ENCODE data around the gene IFI30.
"Not testable (repeated sequence)": the region's sequence is repeated elsewhere in the genome, so short reads cannot be mapped to it uniquely, and the experiment has no call there.

The IFI30 gene

DNA sequence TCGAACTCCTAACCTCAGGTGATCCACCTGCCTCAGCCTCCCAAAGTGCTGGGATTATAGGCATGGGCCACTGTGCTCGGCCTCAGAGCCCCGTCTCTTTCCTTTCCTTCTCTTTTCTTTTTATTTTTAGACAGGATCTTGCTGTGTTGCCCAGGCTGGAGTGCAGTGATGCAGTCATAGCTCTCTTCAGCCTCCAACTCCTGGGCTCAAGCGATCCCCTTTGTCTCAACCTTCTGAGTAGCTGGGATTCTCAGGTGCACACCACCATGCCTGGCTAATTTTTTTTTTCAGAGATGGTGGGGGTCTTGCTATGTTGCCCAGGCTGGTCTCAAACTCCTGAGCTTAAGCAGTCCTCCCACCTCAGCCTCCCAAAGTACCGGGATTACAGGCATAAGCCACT lies 36.3 kb downstream of the IFI30 start:
- H3K9me3 ChIP-seq (ENCODE audit: control insufficient read depth in 1 of 2, low read length in 2 of 2); H3K27me3 ChIP-seq (ENCODE audit: control insufficient read depth in 1 of 2, insufficient read depth in 2 of 2, low read length in 2 of 2); H3K36me3 ChIP-seq (ENCODE audit: control insufficient read depth in 1 of 2, insufficient read depth in 2 of 2, low read length in 2 of 2); H3K27ac ChIP-seq (ENCODE audit: low read depth, low read length); H3K4me3 ChIP-seq (ENCODE audit: low read depth in 1 of 2, low read length in 2 of 2); H3K4me1 ChIP-seq (ENCODE audit: control insufficient read depth in 1 of 2, insufficient read depth in 2 of 2, low read length in 2 of 2); H3K9ac ChIP-seq (ENCODE audit: low read depth in 1 of 2, low read length in 2 of 2): not testable (repeated sequence)

GRCh38 chr19:18211683-18212082 lies 38.1 kb downstream of the IFI30 start:
- Histone ChIP-seq H3K27ac (ENCODE audit: low read depth, low read length) (no peak overlapping the region), H3K4me1 (ENCODE audit: control insufficient read depth in 1 of 2, insufficient read depth in 2 of 2, low read length in 2 of 2) (no peaks in the 10 kb centered on the region), H3K36me3 (ENCODE audit: control insufficient read depth in 1 of 2, insufficient read depth in 2 of 2, low read length in 2 of 2) (no peaks in the 10 kb centered on the region), H3K9ac (ENCODE audit: low read depth in 1 of 2, low read length in 2 of 2) (no peak overlapping the region), H3K4me3 (ENCODE audit: low read depth in 1 of 2, low read length in 2 of 2) (no peak overlapping the region), H3K9me3 (ENCODE audit: control insufficient read depth in 1 of 2, low read length in 2 of 2) (no peaks in the 10 kb centered on the region), H3K27me3 (ENCODE audit: control insufficient read depth in 1 of 2, insufficient read depth in 2 of 2, low read length in 2 of 2) (no peaks in the 10 kb centered on the region)

GRCh38 chr19:18214779-18215433 lies 41.3 kb downstream of the IFI30 start:
- H3K9ac ChIP-seq (ENCODE audit: low read depth in 1 of 2, low read length in 2 of 2), result no peak overlapping the region
- H3K27ac ChIP-seq (ENCODE audit: low read depth, low read length), result no peak overlapping the region
- no peaks in the 10 kb centered on the region for H3K9me3 ChIP-seq (ENCODE audit: control insufficient read depth in 1 of 2, low read length in 2 of 2)
- no peak overlapping the region for H3K4me3 ChIP-seq (ENCODE audit: low read depth in 1 of 2, low read length in 2 of 2)
- H3K27me3 ChIP-seq (ENCODE audit: control insufficient read depth in 1 of 2, insufficient read depth in 2 of 2, low read length in 2 of 2), result no peaks in the 10 kb centered on the region
- H3K36me3 ChIP-seq (ENCODE audit: control insufficient read depth in 1 of 2, insufficient read depth in 2 of 2, low read length in 2 of 2), result no peaks in the 10 kb centered on the region
- no peaks in the 10 kb centered on the region for H3K4me1 ChIP-seq (ENCODE audit: control insufficient read depth in 1 of 2, insufficient read depth in 2 of 2, low read length in 2 of 2)

- Histone ChIP-seq H3K4me1 (ENCODE audit: control insufficient read depth in 1 of 2, insufficient read depth in 2 of 2, low read length in 2 of 2) (no peaks in the 10 kb centered on the region), H3K36me3 (ENCODE audit: control insufficient read depth in 1 of 2, insufficient read depth in 2 of 2, low read length in 2 of 2) (no peaks in the 10 kb centered on the region), H3K27me3 (ENCODE audit: control insufficient read depth in 1 of 2, insufficient read depth in 2 of 2, low read length in 2 of 2) (peaks cover 5 to 6% of the 10 kb centered on the region in 2 donors), H3K4me3 (ENCODE audit: low read depth in 1 of 2, low read length in 2 of 2) (no peak overlapping the region), H3K27ac (ENCODE audit: low read depth, low read length) (no peak overlapping the region), H3K9ac (ENCODE audit: low read depth in 1 of 2, low read length in 2 of 2) (no peak overlapping the region), H3K9me3 (ENCODE audit: control insufficient read depth in 1 of 2, low read length in 2 of 2) (no peaks in the 10 kb centered on the region)
These were observed 43.2 kb downstream of the IFI30 start for GRCh38 chr19:18216789-18217188.

DNA sequence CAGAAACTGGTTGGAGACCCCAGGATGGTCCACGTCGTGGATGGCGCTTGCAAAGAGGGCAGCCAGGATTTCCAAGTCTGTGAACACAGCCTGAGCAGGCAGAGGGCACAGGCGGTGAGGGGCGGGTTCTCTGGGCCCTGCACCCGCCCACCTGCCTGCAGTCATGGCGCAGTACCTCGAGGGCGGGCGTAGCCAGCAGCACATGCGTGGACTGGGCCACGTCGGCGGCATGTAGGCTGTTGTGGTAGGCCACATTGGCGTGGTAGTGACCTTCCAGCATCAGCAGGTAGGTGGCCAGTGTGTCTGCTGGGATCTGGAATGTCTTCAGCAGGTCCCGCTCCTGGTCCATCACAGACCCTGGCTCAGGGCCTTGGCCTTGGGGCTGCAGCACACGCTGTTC lies 44.5 kb downstream of the IFI30 start:
- Histone ChIP-seq H3K9ac (ENCODE audit: low read depth in 1 of 2, low read length in 2 of 2) (no peak overlapping the region), H3K36me3 (ENCODE audit: control insufficient read depth in 1 of 2, insufficient read depth in 2 of 2, low read length in 2 of 2) (no peaks in the 10 kb centered on the region), H3K4me1 (ENCODE audit: control insufficient read depth in 1 of 2, insufficient read depth in 2 of 2, low read length in 2 of 2) (no peaks in the 10 kb centered on the region), H3K9me3 (ENCODE audit: control insufficient read depth in 1 of 2, low read length in 2 of 2) (no peaks in the 10 kb centered on the region), H3K27me3 (ENCODE audit: control insufficient read depth in 1 of 2, insufficient read depth in 2 of 2, low read length in 2 of 2) (peaks cover 5 to 6% of the 10 kb centered on the region in 2 donors), H3K4me3 (ENCODE audit: low read depth in 1 of 2, low read length in 2 of 2) (no peak overlapping the region), H3K27ac (ENCODE audit: low read depth, low read length) (no peak overlapping the region)

DNA sequence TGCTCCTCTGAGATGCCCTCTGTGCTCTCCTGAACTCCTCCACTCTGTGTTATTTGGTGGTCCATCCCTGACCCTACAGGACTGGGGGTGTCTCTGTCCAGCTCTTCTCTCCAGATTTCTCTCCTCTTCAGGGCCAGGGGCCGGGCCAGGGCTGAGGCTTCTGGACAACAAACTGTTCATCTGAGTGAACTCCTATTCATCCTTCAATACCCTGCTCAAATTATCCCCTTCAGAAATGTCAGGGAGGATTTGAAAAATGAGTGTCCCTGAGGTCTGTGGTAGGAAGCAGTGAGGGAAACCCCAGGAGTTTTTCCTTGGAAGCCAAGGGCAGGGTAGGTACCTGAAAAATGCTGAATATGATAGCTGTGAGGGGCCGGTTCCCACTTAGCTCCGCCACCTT lies 45.0 kb downstream of the IFI30 start:
- Histone ChIP-seq H3K27me3 (ENCODE audit: control insufficient read depth in 1 of 2, insufficient read depth in 2 of 2, low read length in 2 of 2) (peaks cover 5 to 6% of the 10 kb centered on the region in 2 donors), H3K36me3 (ENCODE audit: control insufficient read depth in 1 of 2, insufficient read depth in 2 of 2, low read length in 2 of 2) (no peaks in the 10 kb centered on the region), H3K9me3 (ENCODE audit: control insufficient read depth in 1 of 2, low read length in 2 of 2) (no peaks in the 10 kb centered on the region)

DNA sequence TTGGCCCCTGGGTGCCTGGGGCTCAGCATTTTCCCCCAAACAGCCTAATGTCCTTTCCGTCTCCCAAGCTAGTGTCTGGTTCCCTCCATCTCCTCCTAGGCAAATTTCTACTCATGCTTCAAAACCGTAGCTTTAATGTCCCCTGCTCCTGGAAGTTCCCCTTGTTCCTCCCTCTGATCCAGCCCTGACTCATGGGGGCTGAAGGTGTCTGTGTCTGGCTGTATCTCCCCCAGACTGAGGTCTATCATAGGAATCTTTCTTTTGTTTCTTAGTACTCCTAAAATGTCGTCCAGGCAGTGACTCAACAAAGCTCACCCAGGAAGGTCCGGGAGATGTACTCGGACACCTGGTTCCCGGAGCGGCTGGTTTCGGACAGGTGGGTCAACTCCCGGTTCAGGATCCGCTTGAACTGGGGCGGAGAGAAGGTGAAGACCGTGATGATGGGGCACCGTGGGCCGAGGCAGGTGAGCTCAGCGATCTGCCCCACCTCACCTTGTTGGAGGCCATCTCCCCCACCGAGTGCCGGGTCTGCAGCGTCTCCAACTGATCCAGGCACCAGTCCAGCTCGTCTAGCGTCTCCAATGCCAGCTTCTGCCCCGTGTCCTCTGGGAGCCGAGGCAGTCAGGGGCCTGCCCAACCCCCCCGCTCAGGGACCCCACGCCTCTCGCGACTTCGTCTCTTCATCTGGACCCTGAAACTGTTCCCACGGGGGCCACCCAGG lies 46.5 kb downstream of the IFI30 start:
- Histone ChIP-seq H3K4me1 (ENCODE audit: control insufficient read depth in 1 of 2, insufficient read depth in 2 of 2, low read length in 2 of 2) (peaks cover 5 to 11% of the 10 kb centered on the region in 2 donors), H3K27ac (ENCODE audit: low read depth, low read length) (no peak overlapping the region), H3K9me3 (ENCODE audit: control insufficient read depth in 1 of 2, low read length in 2 of 2) (no peaks in the 10 kb centered on the region), H3K27me3 (ENCODE audit: control insufficient read depth in 1 of 2, insufficient read depth in 2 of 2, low read length in 2 of 2) (peaks cover 8% of the 10 kb centered on the region in 2 donors), H3K4me3 (ENCODE audit: low read depth in 1 of 2, low read length in 2 of 2) (no peak overlapping the region), H3K36me3 (ENCODE audit: control insufficient read depth in 1 of 2, insufficient read depth in 2 of 2, low read length in 2 of 2) (no peaks in the 10 kb centered on the region), H3K9ac (ENCODE audit: low read depth in 1 of 2, low read length in 2 of 2) (no peak overlapping the region)

More for the DNA sequence above, 45.0 kb downstream of the IFI30 start:
- Histone ChIP-seq H3K4me3 (ENCODE audit: low read depth in 1 of 2, low read length in 2 of 2) (no peak overlapping the region), H3K4me1 (ENCODE audit: control insufficient read depth in 1 of 2, insufficient read depth in 2 of 2, low read length in 2 of 2) (no peaks in the 10 kb centered on the region), H3K27ac (ENCODE audit: low read depth, low read length) (no peak overlapping the region), H3K9ac (ENCODE audit: low read depth in 1 of 2, low read length in 2 of 2) (no peak overlapping the region)

GRCh38 chr19:18220632-18221275 lies 47.1 kb downstream of the IFI30 start:
- H3K4me3 ChIP-seq (ENCODE audit: low read depth in 1 of 2, low read length in 2 of 2), result no peak overlapping the region
- H3K36me3 ChIP-seq (ENCODE audit: control insufficient read depth in 1 of 2, insufficient read depth in 2 of 2, low read length in 2 of 2), result no peaks in the 10 kb centered on the region
- peaks cover 8 to 16% of the 10 kb centered on the region in 2 donors for H3K4me1 ChIP-seq (ENCODE audit: control insufficient read depth in 1 of 2, insufficient read depth in 2 of 2, low read length in 2 of 2)
- H3K9me3 ChIP-seq (ENCODE audit: control insufficient read depth in 1 of 2, low read length in 2 of 2), result no peaks in the 10 kb centered on the region
- H3K9ac ChIP-seq (ENCODE audit: low read depth in 1 of 2, low read length in 2 of 2), result no peak overlapping the region
- H3K27ac ChIP-seq (ENCODE audit: low read depth, low read length), result no peak overlapping the region
- peaks cover 15% of the 10 kb centered on the region in 2 donors for H3K27me3 ChIP-seq (ENCODE audit: control insufficient read depth in 1 of 2, insufficient read depth in 2 of 2, low read length in 2 of 2)

DNA sequence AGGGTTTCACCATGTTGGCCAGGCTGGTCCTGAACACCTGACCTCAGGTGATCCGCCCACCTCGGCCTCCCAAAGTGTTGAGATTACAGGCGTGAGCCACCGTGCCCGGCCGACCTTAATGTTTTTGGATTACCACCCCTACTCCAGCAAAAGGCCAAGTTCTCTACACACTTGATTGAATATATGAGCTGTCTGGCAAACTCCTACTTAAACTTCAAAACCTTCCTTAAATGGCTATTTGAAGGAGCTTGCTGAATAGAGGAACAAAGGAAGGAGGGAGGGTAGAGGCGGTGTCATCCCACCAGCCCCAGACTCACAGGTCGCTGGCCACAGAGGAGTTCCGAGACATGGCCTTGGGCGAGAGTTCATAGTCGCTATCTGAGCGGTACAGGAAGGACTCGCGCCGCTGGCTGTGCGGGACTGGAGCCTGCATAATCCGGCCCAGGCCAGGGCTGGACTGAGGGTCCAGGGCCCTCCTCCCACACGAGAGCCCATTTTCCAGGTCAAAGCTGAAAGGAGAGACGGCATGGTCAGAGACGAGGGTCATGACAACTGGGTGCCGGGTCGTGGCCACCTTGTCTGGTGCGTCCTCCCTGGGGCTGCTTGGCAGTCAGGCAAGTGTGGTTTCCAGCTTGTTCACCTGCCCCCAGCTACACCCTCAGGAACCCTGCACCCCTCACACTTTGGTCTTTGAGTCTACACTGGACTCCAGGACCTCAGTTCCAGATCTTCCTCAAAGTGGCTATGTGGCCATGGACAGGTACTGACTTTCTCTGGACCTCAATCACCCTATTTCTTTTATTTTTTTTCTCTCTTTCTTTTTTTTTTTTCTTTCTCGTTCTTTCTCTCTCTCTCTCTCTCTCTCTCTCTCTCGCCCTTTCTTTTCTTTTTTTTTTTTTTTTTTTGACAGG lies 48.5 kb downstream of the IFI30 start:
- H3K27ac ChIP-seq (ENCODE audit: low read depth, low read length), result no peak overlapping the region
- peaks cover 8 to 19% of the 10 kb centered on the region in 2 donors for H3K4me1 ChIP-seq (ENCODE audit: control insufficient read depth in 1 of 2, insufficient read depth in 2 of 2, low read length in 2 of 2)
- H3K36me3 ChIP-seq (ENCODE audit: control insufficient read depth in 1 of 2, insufficient read depth in 2 of 2, low read length in 2 of 2), result no peaks in the 10 kb centered on the region
- H3K27me3 ChIP-seq (ENCODE audit: control insufficient read depth in 1 of 2, insufficient read depth in 2 of 2, low read length in 2 of 2), result peaks cover 21 to 22% of the 10 kb centered on the region in 2 donors
- H3K9me3 ChIP-seq (ENCODE audit: control insufficient read depth in 1 of 2, low read length in 2 of 2), result no peaks in the 10 kb centered on the region
- no peak overlapping the region for H3K9ac ChIP-seq (ENCODE audit: low read depth in 1 of 2, low read length in 2 of 2)
- no peak overlapping the region for H3K4me3 ChIP-seq (ENCODE audit: low read depth in 1 of 2, low read length in 2 of 2)

All from duodenal mucosa (tissue), 2 donors.